ENCODE measurements around the gene KDM6B. TPM values are rescaled to one million over a fixed set of nuclear protein-coding genes. Genes with fewer than 3 reads are reported as not detected.

KDM6B gene
- total RNA-seq, 5 donors from 2014 or later (not counting 1 experiment from before 2014, with no cell fraction given): 87.3 to 180 (median 108) TPM

DNA sequence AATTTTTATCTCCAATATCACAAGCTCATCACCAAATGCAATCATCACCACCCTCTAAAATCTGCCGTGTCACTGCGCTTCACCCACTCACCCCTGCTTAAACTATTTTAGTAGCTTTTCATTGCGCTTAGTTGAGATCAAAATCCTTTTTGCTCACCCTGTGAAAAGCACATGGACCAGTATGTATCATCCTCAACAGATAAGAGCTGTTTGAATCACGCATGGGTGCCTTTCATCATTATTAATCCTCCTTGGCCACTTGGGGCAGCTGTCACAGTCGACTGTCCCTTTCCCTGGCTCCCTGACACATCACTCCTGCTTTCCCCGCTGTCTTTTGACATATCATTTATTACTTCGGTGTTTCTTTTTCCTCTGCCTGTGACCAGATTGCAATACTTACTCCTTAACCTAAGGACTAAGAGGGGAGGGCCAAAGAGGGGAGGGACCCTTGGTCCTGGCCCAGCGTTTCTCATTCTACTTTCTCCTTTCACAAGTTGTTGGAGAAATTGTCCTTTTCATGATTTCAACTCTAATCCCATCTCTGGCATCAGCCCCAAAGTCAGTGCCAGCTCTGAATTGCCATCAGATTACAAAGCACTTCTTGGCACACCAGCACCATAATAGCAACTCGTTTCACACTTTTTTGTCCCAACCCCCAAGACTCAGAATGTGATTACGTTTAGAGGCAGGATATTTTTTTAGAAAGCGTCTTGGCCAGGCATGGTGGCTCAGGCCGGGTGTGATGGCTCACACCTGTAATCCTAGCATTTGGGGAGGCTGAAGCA is 8.6 kb upstream of the KDM6B start:
- Mint-ChIP-seq H3K4me3 (no peak overlapping the region), H3K36me3 (no peaks in the 10 kb centered on the region), H3K27me3 (peaks cover 4% of the 10 kb centered on the region in 2 donors), H3K4me1 (peaks cover 0 to 5% (median 0%) of the 10 kb centered on the region in 3 donors), H3K9me3 (no peaks in the 10 kb centered on the region), H3K27ac (no peak overlapping the region)
- Histone ChIP-seq H3K27me3 (replicated peaks in 1 of 2; ENCODE audit: control insufficient read depth in 2 of 2, extremely low read depth in 1 of 2, insufficient read depth in 2 of 2, low read length in 1 of 2) (peaks cover 0 to 15% of the 10 kb centered on the region in 2 experiments), H3K4me3 (ENCODE audit: control insufficient read depth in 1 of 2, extremely low read depth in 1 of 2, low read length in 1 of 2) (no peak overlapping the region), H3K36me3 (ENCODE audit: control insufficient read depth in 2 of 2, extremely low read depth in 1 of 2, insufficient read depth in 1 of 2, low read length in 1 of 2) (no peaks in the 10 kb centered on the region), H3K9me3 (no peaks in the 10 kb centered on the region), H3K4me1 (ENCODE audit: control insufficient read depth in 1 of 2, extremely low read depth in 1 of 2, insufficient read depth in 2 of 2, low read length in 2 of 2) (no peaks in the 10 kb centered on the region), H3K27ac (ENCODE audit: low read length) (no peak overlapping the region)
- CTCF ChIA-PET: interaction anchor here (0.6 to 1.4 kb wide), 8 partner anchors 8 to 1025 kb away, joined by 3 to 8 read pairs (median 4); partner anchors contain the start of genes CYB5D1 (in 1 of the 2), NAA38 (in 1 of the 2) and SAT2 (in 1 of the 2)
- ATAC-seq (replicated peaks in 1 of 4): no peak
- POLR2A ChIA-PET: interaction anchor here in 1 of 2 donors (0.6 kb wide), 2 partner anchors 338 to 424 kb away, joined by 3 read pairs; partner anchors contain the start of gene PFAS
- WGBS (ENCODE audit: insufficient coverage): 58% methylated on average over 8 of the region's 12 CpGs
- DNase-seq: no peak

- no peaks in the 10 kb centered on the region for H3K36me3 Mint-ChIP-seq
- H3K27ac Mint-ChIP-seq: no peak overlapping the region
- CTCF ChIA-PET: no interaction called here
- H3K27me3 Mint-ChIP-seq: peaks cover 3 to 4% of the 10 kb centered on the region in 2 donors
- 88% methylated on average over 7 of the region's 8 CpGs for WGBS (ENCODE audit: insufficient coverage)
- Histone ChIP-seq H3K9me3 (no peaks in the 10 kb centered on the region), H3K27ac (ENCODE audit: low read length) (no peak overlapping the region), H3K36me3 (ENCODE audit: control insufficient read depth in 2 of 2, extremely low read depth in 1 of 2, insufficient read depth in 1 of 2, low read length in 1 of 2) (no peaks in the 10 kb centered on the region), H3K4me3 (ENCODE audit: control insufficient read depth in 1 of 2, extremely low read depth in 1 of 2, low read length in 1 of 2) (no peak overlapping the region), H3K4me1 (ENCODE audit: control insufficient read depth in 1 of 2, extremely low read depth in 1 of 2, insufficient read depth in 2 of 2, low read length in 2 of 2) (peaks cover 4 to 20% of the 10 kb centered on the region in 2 experiments), H3K27me3 (replicated peaks in 1 of 2; ENCODE audit: control insufficient read depth in 2 of 2, extremely low read depth in 1 of 2, insufficient read depth in 2 of 2, low read length in 1 of 2) (peaks cover 0 to 23% of the 10 kb centered on the region in 2 experiments)
- H3K4me1 Mint-ChIP-seq: peaks cover 6 to 8% (median 8%) of the 10 kb centered on the region in 3 donors
- POLR2A ChIA-PET: no interaction called here
- ATAC-seq (replicated peaks in 1 of 4) (no peak), DNase-seq (no peak)
- no peaks in the 10 kb centered on the region for H3K9me3 Mint-ChIP-seq
- no peak overlapping the region for H3K4me3 Mint-ChIP-seq
Observed at GRCh38 chr17:7830616-7831015, 3.4 kb upstream of the KDM6B start.

GRCh38 chr17:7831233-7831632 is 2.8 kb upstream of the KDM6B start:
- Mint-ChIP-seq H3K36me3 (no peaks in the 10 kb centered on the region), H3K4me3 (no peak overlapping the region), H3K27ac (no peak overlapping the region), H3K4me1 (peaks cover 10 to 13% (median 11%) of the 10 kb centered on the region in 3 donors), H3K9me3 (no peaks in the 10 kb centered on the region), H3K27me3 (peaks cover 3 to 4% of the 10 kb centered on the region in 2 donors)
- Histone ChIP-seq H3K4me1 (ENCODE audit: control insufficient read depth in 1 of 2, extremely low read depth in 1 of 2, insufficient read depth in 2 of 2, low read length in 2 of 2) (peaks cover 4 to 26% of the 10 kb centered on the region in 2 experiments), H3K27ac (ENCODE audit: low read length) (no peak overlapping the region), H3K27me3 (replicated peaks in 1 of 2; ENCODE audit: control insufficient read depth in 2 of 2, extremely low read depth in 1 of 2, insufficient read depth in 2 of 2, low read length in 1 of 2) (peaks cover 0 to 20% of the 10 kb centered on the region in 2 experiments), H3K9me3 (no peaks in the 10 kb centered on the region), H3K4me3 (ENCODE audit: control insufficient read depth in 1 of 2, extremely low read depth in 1 of 2, low read length in 1 of 2) (no peak overlapping the region), H3K36me3 (ENCODE audit: control insufficient read depth in 2 of 2, extremely low read depth in 1 of 2, insufficient read depth in 1 of 2, low read length in 1 of 2) (no peaks in the 10 kb centered on the region)
- ChIA-PET POLR2A (no interaction called here), CTCF (no interaction called here)
- DNase-seq: no peak
- no peak for ATAC-seq (replicated peaks in 1 of 4)
- WGBS (ENCODE audit: insufficient coverage): 60% methylated on average over 1 of the region's 7 CpGs

GRCh38 chr17:7832431-7832830 is 1.6 kb upstream of the KDM6B start:
- Mint-ChIP-seq H3K9me3 (no peaks in the 10 kb centered on the region), H3K4me3 (peak overlapping the region in 2 of 3 donors; percentile 17 to 100), H3K27me3 (peaks cover 3 to 4% of the 10 kb centered on the region in 2 donors), H3K4me1 (peaks cover 21 to 25% (median 22%) of the 10 kb centered on the region in 3 donors), H3K27ac (no peak overlapping the region), H3K36me3 (no peaks in the 10 kb centered on the region)
- CTCF ChIA-PET: interaction anchor here in 1 of 2 donors (1.6 kb wide), 1 partner anchor 158 kb away, joined by 9 read pairs; no protein-coding TSS in a partner anchor
- POLR2A ChIA-PET: interaction anchor here (1.2 to 1.5 kb wide), 3 partner anchors 10 to 18 kb away, joined by 4 to 5 read pairs (median 5); no protein-coding TSS in a partner anchor
- no peak overlapping the region for H3K4me3 ChIP-seq (ENCODE audit: control insufficient read depth in 1 of 2, extremely low read depth in 1 of 2, low read length in 1 of 2)
- peaks cover 13 to 38% of the 10 kb centered on the region in 2 experiments for H3K4me1 ChIP-seq (ENCODE audit: control insufficient read depth in 1 of 2, extremely low read depth in 1 of 2, insufficient read depth in 2 of 2, low read length in 2 of 2)
- WGBS (ENCODE audit: insufficient coverage): 90% methylated on average over 2 of the region's 10 CpGs
- DNase-seq (no peak), ATAC-seq (replicated peaks in 1 of 4) (no peak)
- H3K27ac ChIP-seq (ENCODE audit: low read length): no peak overlapping the region
- peaks cover 0 to 20% of the 10 kb centered on the region in 2 experiments for H3K27me3 ChIP-seq (replicated peaks in 1 of 2; ENCODE audit: control insufficient read depth in 2 of 2, extremely low read depth in 1 of 2, insufficient read depth in 2 of 2, low read length in 1 of 2)
- H3K36me3 ChIP-seq (ENCODE audit: control insufficient read depth in 2 of 2, extremely low read depth in 1 of 2, insufficient read depth in 1 of 2, low read length in 1 of 2): no peaks in the 10 kb centered on the region
- H3K9me3 ChIP-seq: no peaks in the 10 kb centered on the region

DNA sequence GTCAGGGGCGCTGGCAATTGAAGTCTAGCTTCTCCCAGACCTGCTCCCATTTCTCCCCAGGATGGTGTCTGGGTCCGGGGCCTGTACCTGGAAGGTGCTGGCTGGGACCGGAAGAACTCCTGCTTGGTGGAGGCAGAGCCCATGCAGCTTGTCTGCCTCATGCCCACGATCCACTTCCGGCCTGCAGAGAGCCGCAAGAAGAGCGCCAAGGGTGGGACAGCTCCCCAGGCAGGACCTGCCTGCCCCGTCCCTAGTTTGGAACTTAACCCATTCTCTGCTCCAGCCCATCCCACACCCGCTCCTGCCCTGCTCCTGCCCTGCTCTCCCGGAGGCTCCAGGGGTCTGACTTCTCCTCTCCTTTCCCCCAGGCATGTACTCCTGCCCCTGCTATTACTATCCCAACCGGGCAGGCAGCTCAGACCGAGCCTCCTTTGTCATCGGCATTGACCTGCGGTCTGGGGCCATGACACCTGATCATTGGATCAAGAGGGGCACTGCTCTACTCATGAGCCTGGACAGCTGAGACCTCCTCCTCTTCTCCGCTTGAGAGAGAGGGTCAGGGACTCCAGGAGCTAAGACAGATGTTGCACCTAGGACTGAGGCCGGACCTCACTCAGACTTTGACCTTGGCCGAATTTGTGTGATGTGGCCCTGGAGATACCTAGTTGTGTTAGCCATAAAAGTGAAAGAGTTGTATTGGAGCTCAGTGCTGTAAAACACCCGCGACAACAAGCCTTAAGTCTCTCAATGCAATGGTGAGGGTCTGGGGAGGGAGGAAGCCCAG is 814 bp upstream of the KDM6B start:
- Mint-ChIP-seq H3K4me3 (peak overlapping the region; percentile 98 to 100 (median 98)), H3K27ac (peak overlapping the region; percentile 80 to 84), H3K9me3 (no peaks in the 10 kb centered on the region), H3K36me3 (no peaks in the 10 kb centered on the region), H3K27me3 (peaks cover 3 to 4% of the 10 kb centered on the region in 2 donors), H3K4me1 (peaks cover 26 to 30% (median 27%) of the 10 kb centered on the region in 3 donors)
- ChIA-PET CTCF (interaction anchor here (0.6 to 1.6 kb wide), 6 partner anchors 8 to 157 kb away, joined by 3 to 9 read pairs (median 4); partner anchors contain the start of genes CYB5D1 (in 1 of the 2) and NAA38 (in 1 of the 2)), POLR2A (interaction anchor here (0.5 to 1.5 kb wide), 6 partner anchors 9 to 153 kb away, joined by 3 to 8 read pairs (median 5); no protein-coding TSS in a partner anchor)
- Histone ChIP-seq H3K36me3 (ENCODE audit: control insufficient read depth in 2 of 2, extremely low read depth in 1 of 2, insufficient read depth in 1 of 2, low read length in 1 of 2) (no peaks in the 10 kb centered on the region), H3K4me3 (ENCODE audit: control insufficient read depth in 1 of 2, extremely low read depth in 1 of 2, low read length in 1 of 2) (peak overlapping the region; percentile 90), H3K27ac (ENCODE audit: low read length) (no peak overlapping the region), H3K27me3 (replicated peaks in 1 of 2; ENCODE audit: control insufficient read depth in 2 of 2, extremely low read depth in 1 of 2, insufficient read depth in 2 of 2, low read length in 1 of 2) (peaks cover 0 to 20% of the 10 kb centered on the region in 2 experiments), H3K9me3 (no peaks in the 10 kb centered on the region), H3K4me1 (ENCODE audit: control insufficient read depth in 1 of 2, extremely low read depth in 1 of 2, insufficient read depth in 2 of 2, low read length in 2 of 2) (peaks cover 16 to 43% of the 10 kb centered on the region in 2 experiments)
- peak in 1 of 35 experiments; percentile 24 for DNase-seq
- no peak for ATAC-seq (replicated peaks in 1 of 4)
- WGBS (ENCODE audit: insufficient coverage): 59% methylated on average over 17 of the region's 19 CpGs

Measured in T-cell (primary cell).